Measurements from ENCODE around the gene CHRNA4.

Gene CHRNA4

GRCh38 chr20:63406011-63406410 is 44.9 kb upstream of the CHRNA4 start:
- TF ChIP-seq, protein P1, sequence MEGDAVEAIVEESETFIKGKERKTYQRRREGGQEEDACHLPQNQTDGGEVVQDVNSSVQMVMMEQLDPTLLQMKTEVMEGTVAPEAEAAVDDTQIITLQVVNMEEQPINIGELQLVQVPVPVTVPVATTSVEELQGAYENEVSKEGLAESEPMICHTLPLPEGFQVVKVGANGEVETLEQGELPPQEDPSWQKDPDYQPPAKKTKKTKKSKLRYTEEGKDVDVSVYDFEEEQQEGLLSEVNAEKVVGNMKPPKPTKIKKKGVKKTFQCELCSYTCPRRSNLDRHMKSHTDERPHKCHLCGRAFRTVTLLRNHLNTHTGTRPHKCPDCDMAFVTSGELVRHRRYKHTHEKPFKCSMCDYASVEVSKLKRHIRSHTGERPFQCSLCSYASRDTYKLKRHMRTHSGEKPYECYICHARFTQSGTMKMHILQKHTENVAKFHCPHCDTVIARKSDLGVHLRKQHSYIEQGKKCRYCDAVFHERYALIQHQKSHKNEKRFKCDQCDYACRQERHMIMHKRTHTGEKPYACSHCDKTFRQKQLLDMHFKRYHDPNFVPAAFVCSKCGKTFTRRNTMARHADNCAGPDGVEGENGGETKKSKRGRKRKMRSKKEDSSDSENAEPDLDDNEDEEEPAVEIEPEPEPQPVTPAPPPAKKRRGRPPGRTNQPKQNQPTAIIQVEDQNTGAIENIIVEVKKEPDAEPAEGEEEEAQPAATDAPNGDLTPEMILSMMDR (conservative IDR thresholded peaks at IDR 0.05) = no peak
- no peak overlapping the region for H3K27ac ChIP-seq

GRCh38 chr20:63405102-63405730 is 44.1 kb upstream of the CHRNA4 start:
- TF ChIP-seq, protein P1 (conservative IDR thresholded peaks at IDR 0.05) = no peak
- no peak overlapping the region for H3K27ac ChIP-seq

- TF ChIP-seq, protein P1 (conservative IDR thresholded peaks at IDR 0.05) = no peak
- no peak overlapping the region for H3K27ac ChIP-seq
Observed at GRCh38 chr20:63404129-63405085, 43.3 kb upstream of the CHRNA4 start.

DNA sequence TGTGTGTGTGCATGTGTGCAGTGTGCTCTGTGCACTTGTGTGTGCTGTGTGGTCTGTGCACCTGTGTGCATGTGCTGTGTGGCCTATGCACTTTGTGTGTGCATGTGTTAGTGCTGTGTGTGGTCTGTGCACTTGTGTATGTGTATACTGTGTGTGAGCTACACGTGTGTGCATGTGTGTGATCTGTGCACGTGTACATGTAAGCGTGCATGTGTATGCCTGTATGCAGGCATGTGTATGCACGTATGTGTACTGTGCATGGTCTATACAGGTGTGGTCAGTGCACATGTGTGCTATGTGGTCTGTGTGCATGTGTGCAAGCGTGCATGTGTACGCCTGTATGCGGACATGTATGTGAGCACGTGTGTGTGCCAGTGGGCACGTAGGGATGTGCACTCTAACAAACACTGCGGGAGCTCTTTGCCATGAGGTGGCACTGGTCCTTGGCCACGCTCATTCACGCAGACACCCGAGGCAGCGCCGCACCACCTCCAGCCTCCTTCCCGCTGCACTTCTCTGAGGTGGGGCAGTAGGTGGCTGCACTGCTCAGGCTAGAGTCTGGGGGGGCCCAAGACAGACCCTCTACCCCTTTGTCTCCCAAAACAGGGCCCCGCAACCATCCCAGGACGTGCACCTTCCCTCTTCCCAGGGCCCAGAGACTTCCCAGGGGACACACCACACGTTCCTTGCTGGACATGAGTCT is 42.4 kb upstream of the CHRNA4 start:
- TF ChIP-seq, protein P1 (conservative IDR thresholded peaks at IDR 0.05) = no peak
- no peak overlapping the region for H3K27ac ChIP-seq

- H3K27ac ChIP-seq = no peak overlapping the region
- TF ChIP-seq, protein P1 (conservative IDR thresholded peaks at IDR 0.05) = no peak
Observed at GRCh38 chr20:63402860-63403220, 41.7 kb upstream of the CHRNA4 start.

- TF ChIP-seq, protein P1 (conservative IDR thresholded peaks at IDR 0.05) = no peak
- H3K27ac ChIP-seq = no peak overlapping the region
Observed at GRCh38 chr20:63402181-63402859, 41.2 kb upstream of the CHRNA4 start.
